Lung (tissue), 12 donors: ENCODE results near the gene INPP1. TPM values are rescaled to one million over a fixed set of nuclear protein-coding genes. Genes with fewer than 3 reads are reported as not detected.

ENCODE experiments used
- ATAC-seq: fragments of 200-7000 bp; cut with Tn5 transposase; one replicate; pipeline ENCODE4 v1.9.1; 2020; ENCODE audit warnings: moderate number of reproducible peaks; ENCODE audit not compliant: insufficient read depth, low FRiP score
- DNase-seq, 3 donors: peaks; one replicate each; pipeline ENCODE4 v3.0.0-alpha.2; 2013 to 2017
- H3K27ac ChIP-seq, 2 donors: one replicate each; pipeline ENCODE4 v1.5.1; 2013; ENCODE audit warnings: mild to moderate bottlenecking in 2 of 2, moderate library complexity in 2 of 2, control low read depth in 1 of 2, inconsistent platforms in 1 of 2, low read depth in 1 of 2, low read length in 1 of 2
- H3K27me3 ChIP-seq, 3 donors: one replicate each; pipeline ENCODE4 v1.5.1; 2013; ENCODE audit warnings: low read length in 2 of 3; ENCODE audit not compliant: control insufficient read depth in 3 of 3, insufficient read depth in 3 of 3
- H3K36me3 ChIP-seq, 4 donors: one replicate each; pipeline ENCODE4 v1.5.1; 2013; ENCODE audit warnings: low read length in 4 of 4, mild to moderate bottlenecking in 1 of 4, moderate library complexity in 1 of 4; ENCODE audit not compliant: control insufficient read depth in 4 of 4, insufficient read depth in 4 of 4
- H3K4me1 ChIP-seq, 5 donors: one replicate each; pipeline ENCODE4 v1.5.1; 2013; ENCODE audit warnings: low read length in 5 of 5, mild to moderate bottlenecking in 2 of 5, moderate library complexity in 1 of 5; ENCODE audit not compliant: control insufficient read depth in 5 of 5, insufficient read depth in 5 of 5
- H3K4me3 ChIP-seq: one replicate; pipeline ENCODE4 v1.5.1; 2013; ENCODE audit warnings: mild to moderate bottlenecking, control low read depth, moderate library complexity
- H3K9ac ChIP-seq, 2 donors: one replicate each; pipeline ENCODE4 v1.5.1; 2013; ENCODE audit warnings: low read length in 2 of 2, control low read depth in 1 of 2; ENCODE audit not compliant: insufficient read depth in 1 of 2
- H3K9me3 ChIP-seq, 4 donors: one replicate each; pipeline ENCODE4 v1.5.1; 2013; ENCODE audit warnings: low read length in 3 of 4, mild to moderate bottlenecking in 1 of 4, moderate library complexity in 1 of 4; ENCODE audit not compliant: control insufficient read depth in 4 of 4, insufficient read depth in 3 of 4
- CTCF ChIP-seq: IDR thresholded peaks from 2 replicates; pipeline ENCODE4 v1.5.1; 2012; ENCODE audit warnings: mild to moderate bottlenecking; ENCODE audit errors: control extremely low read depth, extremely low read depth
- WGBS, 2 donors: extraction: QIAGEN DNeasy Blood & Tissue Kit; methylation state at CpG; one replicate each; pipeline ENCODE4 v1.1.7; 2013; 5-methylcytosine and 5-hydroxymethylcytosine counted together
- polyA plus RNA-seq, 2 donors: library from polyadenylated mRNA; stranded (reverse); fragments of 200-250 nt; gene quantifications; one replicate each; pipeline ENCODE4 v1.2.1, GENCODE V29; 2013
- total RNA-seq, 2 donors: library from RNA; depleted of rRNA in 1 of 2; stranded (reverse); fragments of >200 nt in 1 of 2; gene quantifications; one replicate each; pipeline ENCODE4 v1.2.1, GENCODE V29; 2014 to 2021
- donor health status: control.
- donor health status: control.
- donor health status: Bipolar disorder and iron deficiency.
- donor health status: healthy.
- donor health status: DM: yes; HTN: yes; CAD: no.

Gene INPP1
- total and polyA plus RNA-seq, 4 donors: 15.7 to 26.7 (median 18.5) TPM

- Histone ChIP-seq H3K9ac (no peak overlapping the region), H3K4me3 (no peak overlapping the region), H3K9me3 (no peaks in the 10 kb centered on the region), H3K36me3 (peaks cover 0 to 2% (median 0%) of the 10 kb centered on the region in 4 donors), H3K27me3 (no peaks in the 10 kb centered on the region), H3K4me1 (peaks cover 4 to 26% (median 9%) of the 10 kb centered on the region in 5 donors), H3K27ac (no peak overlapping the region)
- DNase-seq (no peak), ATAC-seq (no peak)
- TF ChIP-seq CTCF: no peak
Measured at GRCh38 chr2:190353537-190353899, 10.1 kb downstream of the INPP1 start.

- 72 to 83% methylated on average over 12 of the region's 12 CpGs for WGBS, 2 donors
- ATAC-seq: no peak
- H3K9ac ChIP-seq: no peak overlapping the region
- H3K4me1 ChIP-seq: peaks cover 5 to 31% (median 9%) of the 10 kb centered on the region in 5 donors
- H3K4me3 ChIP-seq: no peak overlapping the region
- peaks cover 0 to 2% (median 0%) of the 10 kb centered on the region in 4 donors for H3K36me3 ChIP-seq
- DNase-seq: peak in 1 of 3 donors; percentile 20
- H3K27me3 ChIP-seq: no peaks in the 10 kb centered on the region
- no peak overlapping the region for H3K27ac ChIP-seq
- TF ChIP-seq CTCF: no peak
- H3K9me3 ChIP-seq: no peaks in the 10 kb centered on the region
Measured at GRCh38 chr2:190354003-190354690, 10.8 kb downstream of the INPP1 start.

- Histone ChIP-seq H3K9ac (no peak overlapping the region), H3K27ac (peak overlapping the region in 1 of 2 donors; percentile 5)
- TF ChIP-seq CTCF: no peak
Measured at GRCh38 chr2:190355968-190356644, 12.7 kb downstream of the INPP1 start.

More at GRCh38 chr2:190355968-190356644, 12.7 kb downstream of the INPP1 start:
- Histone ChIP-seq H3K36me3 (peaks cover 0 to 2% (median 0%) of the 10 kb centered on the region in 4 donors), H3K4me3 (no peak overlapping the region), H3K9me3 (no peaks in the 10 kb centered on the region), H3K4me1 (peaks cover 5 to 47% (median 12%) of the 10 kb centered on the region in 5 donors), H3K27me3 (no peaks in the 10 kb centered on the region)
- ATAC-seq: no peak
- DNase-seq: no peak
- WGBS, 2 donors: 59 to 73% methylated on average over 6 of the region's 6 CpGs
